ENCODE results near the gene TRPM4.

Gene TRPM4

GRCh38 chr19:49243129-49243528 lies 85.5 kb downstream of the TRPM4 start:
- no peak for DNase-seq

- no peak for DNase-seq
Measured at GRCh38 chr19:49243726-49244125, 86.1 kb downstream of the TRPM4 start.

- DNase-seq = no peak
Measured at GRCh38 chr19:49244256-49244655, 86.7 kb downstream of the TRPM4 start.

GRCh38 chr19:49247676-49248075 lies 90.1 kb downstream of the TRPM4 start:
- no peak for DNase-seq

GRCh38 chr19:49249933-49250332 lies 92.3 kb downstream of the TRPM4 start:
- no peak for DNase-seq

- no peak for DNase-seq
Measured at GRCh38 chr19:49255674-49256073, 98.1 kb downstream of the TRPM4 start.

- DNase-seq = no peak
Measured at GRCh38 chr19:49256691-49257090, 99.1 kb downstream of the TRPM4 start.
